OCI-LY1 (cell line): ENCODE results near the gene GRAMD1B.

Experiments
- CTCF ChIP-seq: fragments of 200-600 bp; sonication (generic), shearing (Covaris generic); IDR thresholded peaks from 2 replicates; pipeline ENCODE4 v1.5.1; 2017; ENCODE audit warnings: mild to moderate bottlenecking, antibody characterized with exemption, low read length, moderate library complexity, mixed read lengths
- EZH2 ChIP-seq: fragments of 200-600 bp; sonication (generic), shearing (Covaris generic); IDR thresholded peaks from 2 replicates; pipeline ENCODE4 v1.8.0; 2017; ENCODE audit warnings: borderline replicate concordance, mixed run types, mild to moderate bottlenecking, antibody characterized with exemption, low read length, moderate library complexity, mixed read lengths

- no peak for TF ChIP-seq EZH2
- TF ChIP-seq CTCF = no peak
These were observed 19.4 kb downstream of the GRAMD1B start for GRCh38 chr11:123449436-123449835.
